Measurements from ENCODE around the gene TEP1. TPM values are rescaled to one million over a fixed set of nuclear protein-coding genes. Genes with fewer than 3 reads are reported as not detected.

The TEP1 gene
- total RNA-seq, 4 donors from 2014 or later, result 91.6 to 138 (median 110) TPM

GRCh38 chr14:20397511-20397910 lies 15.8 kb downstream of the TEP1 start:
- Histone ChIP-seq H3K9me3 (no peaks in the 10 kb centered on the region), H3K27me3 (no peaks in the 10 kb centered on the region), H3K27ac (no peak overlapping the region), H3K36me3 (peaks cover 0 to 97% (median 0%) of the 10 kb centered on the region in 3 donors), H3K4me1 (peaks cover 0 to 3% (median 0%) of the 10 kb centered on the region in 4 donors), H3K4me3 (no peak overlapping the region)
- TF ChIP-seq POLR2A (IDR thresholded peaks at IDR 0.05), result no peak
- TF ChIP-seq CTCF (IDR thresholded peaks at IDR 0.05), result no peak
- DNase-seq, result no peak

- no peaks in the 10 kb centered on the region for H3K9me3 ChIP-seq
- H3K27me3 ChIP-seq, result no peaks in the 10 kb centered on the region
- no peak for DNase-seq
- H3K4me3 ChIP-seq, result no peak overlapping the region
- H3K4me1 ChIP-seq, result no peaks in the 10 kb centered on the region
- H3K36me3 ChIP-seq, result peaks cover 0 to 96% (median 4%) of the 10 kb centered on the region in 3 donors
- TF ChIP-seq CTCF (IDR thresholded peaks at IDR 0.05) (no peak), POLR2A (IDR thresholded peaks at IDR 0.05) (no peak)
- H3K27ac ChIP-seq, result no peak overlapping the region
Measured at GRCh38 chr14:20391505-20391904, 21.8 kb downstream of the TEP1 start.

- H3K27ac ChIP-seq, result no peak overlapping the region
- H3K36me3 ChIP-seq, result peaks cover 0 to 97% (median 4%) of the 10 kb centered on the region in 3 donors
- no peaks in the 10 kb centered on the region for H3K27me3 ChIP-seq
- DNase-seq, result no peak
- H3K4me1 ChIP-seq, result no peaks in the 10 kb centered on the region
- TF ChIP-seq CTCF (IDR thresholded peaks at IDR 0.05), result no peak
- TF ChIP-seq POLR2A (IDR thresholded peaks at IDR 0.05), result no peak
- H3K4me3 ChIP-seq, result no peak overlapping the region
- H3K9me3 ChIP-seq, result no peaks in the 10 kb centered on the region
Measured at GRCh38 chr14:20388159-20388558, 25.1 kb downstream of the TEP1 start.

- peaks cover 0 to 97% (median 4%) of the 10 kb centered on the region in 3 donors for H3K36me3 ChIP-seq
Measured at GRCh38 chr14:20387576-20387975, 25.7 kb downstream of the TEP1 start.

GRCh38 chr14:20386276-20386855 lies 26.9 kb downstream of the TEP1 start:
- no peaks in the 10 kb centered on the region for H3K4me1 ChIP-seq
- no peaks in the 10 kb centered on the region for H3K27me3 ChIP-seq
- no peaks in the 10 kb centered on the region for H3K9me3 ChIP-seq
- TF ChIP-seq CTCF (IDR thresholded peaks at IDR 0.05) (no peak), POLR2A (IDR thresholded peaks at IDR 0.05) (no peak)
- H3K36me3 ChIP-seq, result peaks cover 0 to 97% (median 4%) of the 10 kb centered on the region in 3 donors
- H3K27ac ChIP-seq, result no peak overlapping the region
- no peak for DNase-seq
- no peak overlapping the region for H3K4me3 ChIP-seq

More at GRCh38 chr14:20387576-20387975, 25.7 kb downstream of the TEP1 start:
- no peak overlapping the region for H3K27ac ChIP-seq
- no peaks in the 10 kb centered on the region for H3K9me3 ChIP-seq
- no peaks in the 10 kb centered on the region for H3K4me1 ChIP-seq
- H3K4me3 ChIP-seq, result no peak overlapping the region
- TF ChIP-seq POLR2A (IDR thresholded peaks at IDR 0.05) (no peak), CTCF (IDR thresholded peaks at IDR 0.05) (no peak)
- DNase-seq, result no peak
- H3K27me3 ChIP-seq, result no peaks in the 10 kb centered on the region

Measured in Peyer's patch (tissue), 4 donors.